Activated naive CD4-positive, alpha-beta T cell treated with anti-CD3 and anti-CD28 coated beads for 36 hours (primary cell): ENCODE data around the gene KCNS3. TPM values are rescaled to one million over a fixed set of nuclear protein-coding genes. Genes with fewer than 3 reads are reported as not detected.

Source experiments
- CTCF ChIA-PET: fragments of 350-600 bp; sonication (Branson Sonifier 250); formaldehyde crosslinking; loops from one replicate; lab custom pipeline; 2021; ENCODE audit warnings: antibody characterized with exemption; lab: Charles Lee
- DNase-seq: peaks from one replicate; pipeline ENCODE4 v3.0.0-alpha.2; 2020
- H3K27ac Mint-ChIP-seq: one replicate; pipeline ENCODE4 v1.8.0; 2021; ENCODE audit warnings: mild to moderate bottlenecking, mixed read lengths
- H3K27me3 Mint-ChIP-seq: one replicate; pipeline ENCODE4 v1.8.0; 2021; ENCODE audit warnings: low read depth, mixed read lengths
- H3K36me3 Mint-ChIP-seq: one replicate; pipeline ENCODE4 v1.8.0; 2021; ENCODE audit warnings: low read depth, mixed read lengths
- H3K4me1 Mint-ChIP-seq: one replicate; pipeline ENCODE4 v1.8.0; 2021; ENCODE audit warnings: low read depth, mixed read lengths
- H3K4me3 Mint-ChIP-seq: one replicate; pipeline ENCODE4 v1.8.0; 2021; ENCODE audit warnings: mild to moderate bottlenecking, moderate library complexity, mixed read lengths
- H3K9me3 Mint-ChIP-seq: one replicate; pipeline ENCODE4 v1.8.0; 2021; ENCODE audit warnings: mixed read lengths
- intact Hi-C: fragments of 100-400 bp; cut with micrococcal nuclease; formaldehyde crosslinking; loops from one replicate; pipeline ENCODE4 v1.15.1; 2023
- total RNA-seq, 2 experiments: library from RNA; stranded (reverse); gene quantifications; one replicate each; pipeline ENCODE4 v1.2.3, GENCODE V29; 2021

KCNS3 gene
- total RNA-seq, 2 experiments from 2014 or later: 0.14 to 0.22 TPM

DNA sequence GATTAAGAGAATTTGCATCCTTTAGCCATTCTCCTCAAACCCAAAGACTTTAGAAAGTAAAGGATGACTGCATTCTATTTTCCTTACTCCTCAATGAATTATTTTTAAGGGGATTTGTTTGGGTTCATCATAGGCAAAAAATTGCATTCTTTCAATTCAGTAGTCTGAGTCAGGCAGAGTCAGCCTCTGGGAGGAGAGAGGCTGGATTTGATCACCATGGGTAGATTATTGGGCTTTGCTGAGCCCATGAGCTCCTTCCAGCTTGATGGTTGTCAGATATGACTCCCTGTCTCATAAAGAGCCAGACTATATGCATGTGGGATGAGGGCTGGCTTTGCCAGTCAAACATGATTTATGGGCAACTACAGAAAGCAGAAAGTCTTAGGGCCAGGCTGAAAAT is 101.2 kb downstream of the KCNS3 start:
- no peak for DNase-seq
- intact Hi-C loops: no loop called here
- Mint-ChIP-seq H3K4me3 (no peak overlapping the region), H3K27me3 (no peaks in the 10 kb centered on the region), H3K4me1 (no peaks in the 10 kb centered on the region), H3K36me3 (no peaks in the 10 kb centered on the region), H3K9me3 (no peaks in the 10 kb centered on the region), H3K27ac (no peak overlapping the region)
- CTCF ChIA-PET: no interaction called here

DNA sequence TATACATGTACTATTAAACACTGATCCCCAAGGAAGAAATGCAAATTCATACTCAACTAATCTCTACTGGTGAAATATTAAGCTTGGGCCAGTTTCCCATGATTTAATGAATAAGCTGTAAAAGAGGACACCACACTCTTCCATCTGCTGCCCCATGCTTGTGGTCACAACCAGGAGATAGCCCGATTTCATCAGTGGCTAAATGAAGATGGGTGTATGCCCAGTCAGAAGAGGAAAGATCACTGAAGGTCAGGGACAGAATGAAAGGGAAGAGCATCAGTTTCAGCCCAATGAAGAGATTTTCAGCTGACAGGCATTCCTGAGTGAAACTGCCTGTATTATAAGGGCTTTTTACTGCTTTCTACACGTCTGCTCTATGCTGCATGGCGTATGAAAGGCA is 103.5 kb downstream of the KCNS3 start:
- H3K27me3 Mint-ChIP-seq: peaks cover 3% of the 10 kb centered on the region
- H3K4me1 Mint-ChIP-seq: no peaks in the 10 kb centered on the region

More for the DNA sequence above, 103.5 kb downstream of the KCNS3 start:
- no peak for DNase-seq
- Mint-ChIP-seq H3K9me3 (no peaks in the 10 kb centered on the region), H3K36me3 (no peaks in the 10 kb centered on the region), H3K27ac (no peak overlapping the region), H3K4me3 (no peak overlapping the region)
- CTCF ChIA-PET: no interaction called here
- intact Hi-C loops: no loop called here

Other genes with a start within 250 kb of the KCNS3 start
- 10 to 100 TPM; 21.6 to 22.8 TPM for gene SMC6, start 124.9 kb upstream of the KCNS3 start, total RNA-seq
- gene GEN1, start 124.5 kb upstream of the KCNS3 start, total RNA-seq: 10 to 100 TPM; 13.4 to 15.5 TPM
- gene MSGN1, start 62.2 kb upstream of the KCNS3 start, total RNA-seq: not detected